Ectodermal cell (in vitro differentiated cells): ENCODE results near the gene CARD18.

Source experiments
- H3K27ac ChIP-seq: 2 replicates; pipeline ENCODE4 v1.7.0; 2013; ENCODE audit warnings: mild to moderate bottlenecking, low read depth, low read length; ENCODE audit not compliant: insufficient read depth, poor library complexity, severe bottlenecking
- H3K27me3 ChIP-seq: 2 replicates; pipeline ENCODE4 v1.7.0; 2013; ENCODE audit warnings: mild to moderate bottlenecking, low read length; ENCODE audit not compliant: insufficient read depth, control insufficient read depth, poor library complexity, severe bottlenecking
- H3K36me3 ChIP-seq: one replicate; pipeline ENCODE4 v1.7.0; 2013; ENCODE audit warnings: low read length; ENCODE audit not compliant: control insufficient read depth, insufficient read depth
- H3K4me1 ChIP-seq: one replicate; pipeline ENCODE4 v1.7.0; 2013; ENCODE audit warnings: low read length; ENCODE audit not compliant: control insufficient read depth, insufficient read depth
- H3K4me3 ChIP-seq: 2 replicates; pipeline ENCODE4 v1.7.0; 2013; ENCODE audit warnings: low read depth, low read length, control low read depth; ENCODE audit not compliant: insufficient read depth
- H3K9me3 ChIP-seq: 2 replicates; pipeline ENCODE4 v1.7.0; 2013; ENCODE audit warnings: mild to moderate bottlenecking, low read length, moderate library complexity; ENCODE audit not compliant: control insufficient read depth
- WGBS, 2 experiments: methylation state at CpG; one replicate each; pipeline ENCODE4 v1.1.7; 2013; ENCODE audit warnings: missing lambda C conversion rate in 2 of 2; 5-methylcytosine and 5-hydroxymethylcytosine counted together

CARD18 gene

GRCh38 chr11:105092256-105093239 lies 47.0 kb downstream of the CARD18 start:
- WGBS, 2 experiments: 91 to 94% methylated on average over 9 of the region's 9 CpGs
- no peaks in the 10 kb centered on the region for H3K9me3 ChIP-seq
- H3K4me3 ChIP-seq: no peak overlapping the region
- H3K36me3 ChIP-seq: no peaks in the 10 kb centered on the region
- no peaks in the 10 kb centered on the region for H3K4me1 ChIP-seq
- H3K27ac ChIP-seq: no peak overlapping the region
- H3K27me3 ChIP-seq: no peaks in the 10 kb centered on the region
